ENCODE measurements around the gene BEX3. TPM values are rescaled to one million over a fixed set of nuclear protein-coding genes. Genes with fewer than 3 reads are reported as not detected.

Gene BEX3
- total RNA-seq, 1 experiment from 2014 or later = 263 TPM

DNA sequence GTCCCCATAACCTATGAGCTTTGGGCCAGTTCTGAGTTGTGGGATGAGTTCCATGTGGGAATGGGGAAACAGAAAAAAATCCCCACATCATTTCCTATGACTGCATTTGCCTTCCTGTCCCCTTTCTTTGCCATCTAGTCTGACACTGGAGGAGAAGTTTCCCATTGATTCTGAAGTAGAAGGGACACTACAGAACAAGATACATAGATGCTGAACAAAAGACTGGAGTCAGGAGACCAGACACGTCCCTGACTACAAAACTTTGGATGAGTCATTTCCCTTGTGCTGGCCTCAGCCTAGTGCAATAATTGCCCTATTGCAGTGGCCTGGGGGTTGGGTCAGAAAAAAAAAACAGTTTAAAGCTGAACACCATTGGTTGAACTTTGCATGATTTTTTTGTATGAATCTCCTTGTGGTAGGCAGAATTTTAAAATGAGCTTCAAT, 22.1 kb downstream of the BEX3 start (continued):
- TF ChIP-seq OVOL2 (CRISPR knock-in tag; IDR thresholded peaks at IDR 0.05; ENCODE audit: borderline replicate concordance) (no peak), ZNF232 (CRISPR knock-in tag; IDR thresholded peaks at IDR 0.05) (no peak)

GRCh38 chrX:103399744-103400143, 23.4 kb downstream of the BEX3 start:
- H3K9me3 Mint-ChIP-seq = peaks cover 6% of the 10 kb centered on the region
- H3K4me1 Mint-ChIP-seq = peaks cover 6% of the 10 kb centered on the region
- TF ChIP-seq KAT7 (CRISPR knock-in tag; IDR thresholded peaks at IDR 0.05; ENCODE audit: borderline replicate concordance) = no peak
- TF ChIP-seq FOXJ3 (CRISPR knock-in tag; IDR thresholded peaks at IDR 0.05; ENCODE audit: borderline replicate concordance) = no peak
- ChIA-PET CTCF (no interaction called here), POLR2A (no interaction called here)
- H3K36me3 Mint-ChIP-seq = peaks cover 6% of the 10 kb centered on the region; the same call in 1 of the 2 replicates
- DNase-seq (ENCODE audit: low spot score) (no peak), ATAC-seq (no peak)
- no peak overlapping the region for H3K27ac Mint-ChIP-seq
- H3K27me3 Mint-ChIP-seq (ENCODE audit: low read depth) = peaks cover 69% of the 10 kb centered on the region
- H3K4me3 Mint-ChIP-seq = no peak overlapping the region

- DNase-seq (ENCODE audit: low spot score) = no peak
- Mint-ChIP-seq H3K27me3 (ENCODE audit: low read depth) (peaks cover 70% of the 10 kb centered on the region), H3K4me3 (no peak overlapping the region), H3K4me1 (peaks cover 13% of the 10 kb centered on the region), H3K36me3 (peaks cover 6% of the 10 kb centered on the region; the same call in 1 of the 2 replicates), H3K27ac (no peak overlapping the region), H3K9me3 (peaks cover 6% of the 10 kb centered on the region)
- ChIA-PET CTCF (interaction anchor here (0.6 kb wide), 1 partner anchor 63 kb away, joined by 3 read pairs; no protein-coding TSS in a partner anchor), POLR2A (no interaction called here)
- TF ChIP-seq ZNF416 (CRISPR knock-in tag; IDR thresholded peaks at IDR 0.05) = no peak
- TF ChIP-seq RORB (CRISPR knock-in tag; IDR thresholded peaks at IDR 0.05) = no peak
- no peak for TF ChIP-seq ATF1 (CRISPR knock-in tag; IDR thresholded peaks at IDR 0.05)
- no peak for TF ChIP-seq MAX (CRISPR knock-in tag; IDR thresholded peaks at IDR 0.05)
- TF ChIP-seq ERG (CRISPR knock-in tag; IDR thresholded peaks at IDR 0.05) = no peak
- TF ChIP-seq SMAD3 (CRISPR knock-in tag; IDR thresholded peaks at IDR 0.05; ENCODE audit: borderline replicate concordance) = no peak
- TF ChIP-seq, protein P1, sequence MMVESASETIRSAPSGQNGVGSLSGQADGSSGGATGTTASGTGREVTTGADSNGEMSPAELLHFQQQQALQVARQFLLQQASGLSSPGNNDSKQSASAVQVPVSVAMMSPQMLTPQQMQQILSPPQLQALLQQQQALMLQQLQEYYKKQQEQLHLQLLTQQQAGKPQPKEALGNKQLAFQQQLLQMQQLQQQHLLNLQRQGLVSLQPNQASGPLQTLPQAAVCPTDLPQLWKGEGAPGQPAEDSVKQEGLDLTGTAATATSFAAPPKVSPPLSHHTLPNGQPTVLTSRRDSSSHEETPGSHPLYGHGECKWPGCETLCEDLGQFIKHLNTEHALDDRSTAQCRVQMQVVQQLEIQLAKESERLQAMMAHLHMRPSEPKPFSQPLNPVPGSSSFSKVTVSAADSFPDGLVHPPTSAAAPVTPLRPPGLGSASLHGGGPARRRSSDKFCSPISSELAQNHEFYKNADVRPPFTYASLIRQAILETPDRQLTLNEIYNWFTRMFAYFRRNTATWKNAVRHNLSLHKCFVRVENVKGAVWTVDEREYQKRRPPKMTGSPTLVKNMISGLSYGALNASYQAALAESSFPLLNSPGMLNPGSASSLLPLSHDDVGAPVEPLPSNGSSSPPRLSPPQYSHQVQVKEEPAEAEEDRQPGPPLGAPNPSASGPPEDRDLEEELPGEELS (CRISPR knock-in tag; IDR thresholded peaks at IDR 0.05) = no peak
- ATAC-seq = no peak
Measured at GRCh38 chrX:103400931-103401330, 24.6 kb downstream of the BEX3 start.

DNA sequence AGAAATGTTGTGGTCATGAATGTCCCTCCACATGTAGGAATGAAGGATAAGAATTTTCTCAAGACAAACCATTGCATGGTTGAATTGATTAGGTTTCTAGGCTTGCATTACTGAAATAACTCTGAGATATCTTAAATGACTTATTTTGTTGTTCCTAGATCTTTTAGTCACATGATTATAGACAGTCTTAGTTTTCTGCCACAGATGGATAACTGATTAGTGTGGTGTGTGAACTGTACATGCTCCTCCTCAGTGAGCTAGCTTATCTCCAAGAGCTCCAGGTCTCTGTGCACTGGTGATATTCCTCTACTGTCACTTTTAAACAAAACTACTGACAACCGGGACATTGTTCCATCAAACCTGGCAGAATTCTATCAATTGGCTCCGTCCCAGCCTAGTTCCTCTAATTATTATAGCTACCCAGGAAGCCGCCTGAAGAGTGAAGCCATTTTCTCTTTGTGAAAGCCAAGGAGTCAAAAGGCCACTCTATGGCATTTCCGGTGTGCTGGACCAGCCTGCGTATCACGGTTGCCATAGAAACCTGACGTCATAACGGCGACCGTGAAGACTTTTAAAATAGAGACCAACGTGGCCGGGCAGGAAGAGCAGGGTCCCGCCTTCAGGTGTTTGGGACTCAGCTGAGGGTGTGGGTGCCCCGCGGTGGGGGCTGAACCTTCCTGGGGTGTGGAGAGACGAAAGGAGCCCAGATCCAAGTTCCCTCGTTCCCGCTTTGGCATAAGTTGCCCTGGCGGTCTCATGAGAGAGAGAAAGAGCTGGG, 28.1 kb downstream of the BEX3 start:
- Mint-ChIP-seq H3K4me3 (peak overlapping the region; percentile 88), H3K36me3 (peaks cover 7% of the 10 kb centered on the region; the same call in 1 of the 2 replicates), H3K27ac (peak overlapping the region; percentile 80), H3K4me1 (peaks cover 18% of the 10 kb centered on the region), H3K9me3 (peaks cover 6% of the 10 kb centered on the region), H3K27me3 (ENCODE audit: low read depth) (peaks cover 46% of the 10 kb centered on the region)
- DNase-seq (ENCODE audit: low spot score) (peak; percentile 71), ATAC-seq (peak; percentile 90)
- ChIA-PET CTCF (interaction anchor here (1.4 kb wide), 1 partner anchor 60 kb away, joined by 4 read pairs; no protein-coding TSS in a partner anchor), POLR2A (interaction anchor here (0.9 to 2.7 kb wide), 5 partner anchors 27 to 60 kb away, joined by 3 to 10 read pairs (median 5); partner anchors contain the start of genes BEX3 and TCEAL9)
- TF ChIP-seq MLX (CRISPR knock-in tag; IDR thresholded peaks at IDR 0.05) (no peak), CREM (CRISPR knock-in tag; IDR thresholded peaks at IDR 0.05) (peak; percentile 83; the same call in 1 of the 2 replicates), MAX (CRISPR knock-in tag; IDR thresholded peaks at IDR 0.05) (peak; percentile 51; the same call in 1 of the 2 replicates), ZNF138 (CRISPR knock-in tag; conservative IDR thresholded peaks at IDR 0.05) (no peak), JUN (CRISPR knock-in tag; IDR thresholded peaks at IDR 0.05) (no peak), FOXP1 (CRISPR knock-in tag; IDR thresholded peaks at IDR 0.05; ENCODE audit: borderline replicate concordance) (no peak), EMX1 (CRISPR knock-in tag; IDR thresholded peaks at IDR 0.05) (no peak), ZNF416 (CRISPR knock-in tag; IDR thresholded peaks at IDR 0.05) (no peak), ETV6 (CRISPR knock-in tag; IDR thresholded peaks at IDR 0.05) (no peak), MYBL2 (CRISPR knock-in tag; IDR thresholded peaks at IDR 0.05) (no peak), NFE2L1 (CRISPR knock-in tag; IDR thresholded peaks at IDR 0.05) (no peak)
- TF ChIP-seq, protein P2, sequence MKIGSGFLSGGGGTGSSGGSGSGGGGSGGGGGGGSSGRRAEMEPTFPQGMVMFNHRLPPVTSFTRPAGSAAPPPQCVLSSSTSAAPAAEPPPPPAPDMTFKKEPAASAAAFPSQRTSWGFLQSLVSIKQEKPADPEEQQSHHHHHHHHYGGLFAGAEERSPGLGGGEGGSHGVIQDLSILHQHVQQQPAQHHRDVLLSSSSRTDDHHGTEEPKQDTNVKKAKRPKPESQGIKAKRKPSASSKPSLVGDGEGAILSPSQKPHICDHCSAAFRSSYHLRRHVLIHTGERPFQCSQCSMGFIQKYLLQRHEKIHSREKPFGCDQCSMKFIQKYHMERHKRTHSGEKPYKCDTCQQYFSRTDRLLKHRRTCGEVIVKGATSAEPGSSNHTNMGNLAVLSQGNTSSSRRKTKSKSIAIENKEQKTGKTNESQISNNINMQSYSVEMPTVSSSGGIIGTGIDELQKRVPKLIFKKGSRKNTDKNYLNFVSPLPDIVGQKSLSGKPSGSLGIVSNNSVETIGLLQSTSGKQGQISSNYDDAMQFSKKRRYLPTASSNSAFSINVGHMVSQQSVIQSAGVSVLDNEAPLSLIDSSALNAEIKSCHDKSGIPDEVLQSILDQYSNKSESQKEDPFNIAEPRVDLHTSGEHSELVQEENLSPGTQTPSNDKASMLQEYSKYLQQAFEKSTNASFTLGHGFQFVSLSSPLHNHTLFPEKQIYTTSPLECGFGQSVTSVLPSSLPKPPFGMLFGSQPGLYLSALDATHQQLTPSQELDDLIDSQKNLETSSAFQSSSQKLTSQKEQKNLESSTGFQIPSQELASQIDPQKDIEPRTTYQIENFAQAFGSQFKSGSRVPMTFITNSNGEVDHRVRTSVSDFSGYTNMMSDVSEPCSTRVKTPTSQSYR (CRISPR knock-in tag; IDR thresholded peaks at IDR 0.05) = no peak

Data from WTC11 (cell line).